ENCODE results near the gene GRIN2A.

The GRIN2A gene

DNA sequence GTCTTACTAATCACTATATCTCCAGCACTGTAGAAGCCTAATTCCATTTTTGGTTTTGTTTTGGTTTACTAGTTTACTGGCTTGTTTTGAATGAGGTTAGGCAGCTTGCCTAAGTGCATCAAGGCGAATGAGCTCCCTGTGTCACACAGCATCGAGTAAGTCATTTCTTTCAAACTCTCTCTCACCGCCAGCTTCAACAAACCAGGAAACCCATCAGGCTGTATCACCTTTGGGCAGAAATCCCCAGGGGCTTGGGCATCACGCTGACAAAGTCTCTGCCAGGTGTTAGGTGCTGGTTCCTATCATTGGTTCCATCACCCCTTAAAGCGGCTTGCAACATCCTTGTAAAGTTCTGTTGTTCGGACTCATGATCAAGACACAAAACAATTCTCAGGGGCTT lies 226.6 kb downstream of the GRIN2A start:
- H3K4me3 ChIP-seq (ENCODE audit: low read depth in 1 of 5, low read length in 5 of 5), result no peak overlapping the region
- H3K4me1 ChIP-seq (ENCODE audit: control insufficient read depth in 5 of 5, insufficient read depth in 5 of 5, low read length in 5 of 5), result peaks cover 0 to 6% (median 0%) of the 10 kb centered on the region in 5 donors
- H3K9me3 ChIP-seq (ENCODE audit: control insufficient read depth in 5 of 5, low read length in 5 of 5), result no peaks in the 10 kb centered on the region
- peaks cover 0 to 6% (median 0%) of the 10 kb centered on the region in 5 donors for H3K27me3 ChIP-seq (ENCODE audit: control insufficient read depth in 5 of 5, insufficient read depth in 4 of 5, low read length in 5 of 5)
- no peaks in the 10 kb centered on the region for H3K36me3 ChIP-seq (ENCODE audit: control insufficient read depth in 5 of 5, insufficient read depth in 5 of 5, low read length in 5 of 5)
- no peak overlapping the region for H3K27ac ChIP-seq (ENCODE audit: low read depth, low read length)
- no peak overlapping the region for H3K9ac ChIP-seq (ENCODE audit: low read length in 5 of 5)

DNA sequence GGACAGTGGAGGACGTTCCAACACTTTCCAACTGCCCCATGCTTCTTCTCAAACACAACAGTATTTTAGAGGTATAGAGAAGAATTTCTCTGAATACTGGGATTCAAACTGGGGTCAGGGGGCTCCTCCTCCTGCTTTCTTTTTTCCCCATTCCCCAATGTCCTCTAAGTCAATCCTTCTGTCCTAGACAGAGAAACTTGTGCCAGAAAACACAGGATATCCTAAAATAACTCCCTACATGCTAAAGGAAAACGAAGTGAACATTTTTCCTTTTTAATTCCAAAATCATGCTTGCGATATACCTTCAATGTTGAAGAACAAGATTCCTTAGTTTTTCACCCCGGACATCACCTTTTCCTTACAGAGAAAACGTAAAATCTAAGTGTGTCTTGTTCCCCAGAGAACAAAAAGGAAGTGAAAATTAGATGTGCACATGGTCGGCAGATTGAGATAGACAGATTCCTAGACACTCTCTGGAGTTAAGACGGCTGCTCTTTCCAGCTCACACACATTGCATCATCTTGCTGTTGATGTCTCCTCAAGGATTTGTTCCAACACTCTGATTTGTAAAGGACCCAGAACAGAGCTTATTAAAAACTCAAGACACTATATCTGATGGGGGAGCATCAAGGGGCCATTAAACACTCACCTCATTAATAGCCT lies 228.2 kb downstream of the GRIN2A start:
- Histone ChIP-seq H3K27me3 (ENCODE audit: control insufficient read depth in 5 of 5, insufficient read depth in 4 of 5, low read length in 5 of 5) (peaks cover 0 to 6% (median 0%) of the 10 kb centered on the region in 5 donors), H3K27ac (ENCODE audit: low read depth, low read length) (no peak overlapping the region), H3K4me1 (ENCODE audit: control insufficient read depth in 5 of 5, insufficient read depth in 5 of 5, low read length in 5 of 5) (peaks cover 0 to 6% (median 0%) of the 10 kb centered on the region in 5 donors), H3K4me3 (ENCODE audit: low read depth in 1 of 5, low read length in 5 of 5) (no peak overlapping the region), H3K36me3 (ENCODE audit: control insufficient read depth in 5 of 5, insufficient read depth in 5 of 5, low read length in 5 of 5) (no peaks in the 10 kb centered on the region), H3K9ac (ENCODE audit: low read length in 5 of 5) (no peak overlapping the region), H3K9me3 (ENCODE audit: control insufficient read depth in 5 of 5, low read length in 5 of 5) (no peaks in the 10 kb centered on the region)

DNA sequence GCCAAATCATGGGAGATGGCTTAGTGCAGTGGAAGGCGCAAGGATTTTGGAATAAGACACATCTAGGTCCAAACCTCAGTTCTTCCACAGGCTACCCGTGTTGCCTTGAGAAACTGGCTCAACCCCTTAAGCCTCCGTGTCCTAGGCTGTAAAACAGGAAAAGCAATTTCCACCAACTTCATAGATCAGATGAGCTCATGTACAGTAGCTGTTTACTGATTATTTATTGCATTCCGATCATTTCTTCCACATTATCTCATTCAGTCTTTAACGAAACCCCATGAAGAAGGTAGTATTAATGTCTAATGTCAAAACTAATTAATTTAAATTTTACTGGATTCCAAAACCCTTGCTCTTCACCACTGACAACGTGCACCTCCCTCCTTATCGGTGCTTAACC lies 231.6 kb downstream of the GRIN2A start:
- Histone ChIP-seq H3K9me3 (ENCODE audit: control insufficient read depth in 5 of 5, low read length in 5 of 5) (no peaks in the 10 kb centered on the region), H3K9ac (ENCODE audit: low read length in 5 of 5) (no peak overlapping the region), H3K4me3 (ENCODE audit: low read depth in 1 of 5, low read length in 5 of 5) (no peak overlapping the region), H3K36me3 (ENCODE audit: control insufficient read depth in 5 of 5, insufficient read depth in 5 of 5, low read length in 5 of 5) (no peaks in the 10 kb centered on the region), H3K27ac (ENCODE audit: low read depth, low read length) (no peak overlapping the region), H3K27me3 (ENCODE audit: control insufficient read depth in 5 of 5, insufficient read depth in 4 of 5, low read length in 5 of 5) (peaks cover 0 to 3% (median 0%) of the 10 kb centered on the region in 5 donors), H3K4me1 (ENCODE audit: control insufficient read depth in 5 of 5, insufficient read depth in 5 of 5, low read length in 5 of 5) (peaks cover 0 to 6% (median 0%) of the 10 kb centered on the region in 5 donors)

DNA sequence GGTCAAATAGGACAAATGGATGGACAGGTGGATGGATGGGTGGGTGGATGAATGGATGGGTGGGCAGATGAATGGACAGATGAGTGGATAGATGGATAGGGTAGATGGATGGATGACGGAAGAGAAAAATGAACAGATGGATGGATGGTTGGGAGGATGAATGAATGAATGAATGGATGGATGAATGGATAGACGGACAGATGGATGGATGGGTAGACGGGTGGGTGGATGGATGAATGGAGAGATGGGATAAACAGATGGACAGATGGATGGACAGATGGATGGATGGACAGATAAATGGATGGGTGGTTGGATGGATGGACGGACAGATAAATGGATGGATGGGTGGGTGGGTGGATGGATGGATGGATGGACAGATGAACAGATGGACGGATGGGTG lies 232.8 kb downstream of the GRIN2A start:
- no peak overlapping the region for H3K9ac ChIP-seq (ENCODE audit: low read length in 5 of 5)
- peaks cover 0 to 6% (median 0%) of the 10 kb centered on the region in 5 donors for H3K4me1 ChIP-seq (ENCODE audit: control insufficient read depth in 5 of 5, insufficient read depth in 5 of 5, low read length in 5 of 5)
- H3K36me3 ChIP-seq (ENCODE audit: control insufficient read depth in 5 of 5, insufficient read depth in 5 of 5, low read length in 5 of 5), result no peaks in the 10 kb centered on the region
- no peaks in the 10 kb centered on the region for H3K9me3 ChIP-seq (ENCODE audit: control insufficient read depth in 5 of 5, low read length in 5 of 5)
- no peak overlapping the region for H3K4me3 ChIP-seq (ENCODE audit: low read depth in 1 of 5, low read length in 5 of 5)
- H3K27me3 ChIP-seq (ENCODE audit: control insufficient read depth in 5 of 5, insufficient read depth in 4 of 5, low read length in 5 of 5), result peaks cover 0 to 3% (median 0%) of the 10 kb centered on the region in 5 donors
- no peak overlapping the region for H3K27ac ChIP-seq (ENCODE audit: low read depth, low read length)

DNA sequence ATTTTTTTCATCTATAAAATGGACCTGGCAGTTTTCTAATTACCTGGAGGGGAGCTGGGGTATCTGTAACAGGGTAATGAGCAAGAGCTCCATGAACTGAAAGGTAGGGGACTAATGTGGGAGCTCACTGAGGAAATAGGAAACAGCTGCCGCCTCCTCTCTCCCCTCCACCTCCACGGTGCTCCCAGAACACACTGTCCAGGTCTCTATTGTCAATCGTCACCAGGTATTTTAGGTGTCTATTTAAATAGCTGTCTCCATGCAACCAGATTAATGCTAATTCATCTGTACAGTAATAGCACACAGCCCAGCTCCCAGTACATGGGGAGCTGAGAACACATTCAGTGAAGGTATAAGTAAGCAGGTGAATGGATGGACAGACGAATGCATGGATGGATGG lies 233.3 kb downstream of the GRIN2A start:
- Histone ChIP-seq H3K9ac (ENCODE audit: low read length in 5 of 5) (no peak overlapping the region), H3K9me3 (ENCODE audit: control insufficient read depth in 5 of 5, low read length in 5 of 5) (no peaks in the 10 kb centered on the region), H3K27me3 (ENCODE audit: control insufficient read depth in 5 of 5, insufficient read depth in 4 of 5, low read length in 5 of 5) (peaks cover 0 to 3% (median 0%) of the 10 kb centered on the region in 5 donors), H3K4me1 (ENCODE audit: control insufficient read depth in 5 of 5, insufficient read depth in 5 of 5, low read length in 5 of 5) (peaks cover 0 to 4% (median 0%) of the 10 kb centered on the region in 5 donors), H3K36me3 (ENCODE audit: control insufficient read depth in 5 of 5, insufficient read depth in 5 of 5, low read length in 5 of 5) (no peaks in the 10 kb centered on the region), H3K27ac (ENCODE audit: low read depth, low read length) (no peak overlapping the region), H3K4me3 (ENCODE audit: low read depth in 1 of 5, low read length in 5 of 5) (no peak overlapping the region)

DNA sequence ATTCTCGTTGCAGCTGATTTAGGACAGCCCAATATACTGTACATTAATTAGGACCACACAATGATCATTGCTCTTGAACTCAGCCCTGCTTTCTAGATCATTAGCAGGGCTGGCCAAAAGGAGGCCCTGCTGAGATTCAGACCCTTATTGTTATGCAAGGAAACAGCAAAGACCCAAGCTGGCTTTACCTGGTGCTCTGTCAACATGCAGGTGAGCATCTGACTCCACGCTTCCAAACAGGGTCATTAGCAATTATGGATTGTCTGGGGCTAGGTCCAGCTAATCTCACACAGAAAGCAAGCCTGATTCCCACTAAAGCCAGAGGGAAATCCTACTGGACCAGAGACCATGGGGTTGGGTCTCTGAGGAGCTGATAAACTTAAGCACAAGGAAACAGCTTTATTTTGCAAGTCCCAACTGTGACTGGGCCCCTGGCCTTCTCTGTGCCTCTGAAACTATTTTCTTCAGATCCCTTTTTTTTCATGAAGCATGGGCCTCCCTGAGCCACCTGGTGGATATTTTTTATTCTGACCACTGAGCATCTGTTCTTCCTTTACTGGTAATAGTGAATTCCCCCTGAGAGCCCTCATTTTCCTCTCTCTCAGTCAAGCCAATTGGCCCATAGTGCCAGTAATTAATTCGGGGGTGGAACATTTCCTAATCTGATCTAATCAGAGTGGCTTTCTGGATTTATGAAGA lies 236.1 kb downstream of the GRIN2A start:
- no peak overlapping the region for H3K9ac ChIP-seq (ENCODE audit: low read length in 5 of 5)
- H3K36me3 ChIP-seq (ENCODE audit: control insufficient read depth in 5 of 5, insufficient read depth in 5 of 5, low read length in 5 of 5), result no peaks in the 10 kb centered on the region
- H3K4me3 ChIP-seq (ENCODE audit: low read depth in 1 of 5, low read length in 5 of 5), result no peak overlapping the region
- peaks cover 0 to 3% (median 0%) of the 10 kb centered on the region in 5 donors for H3K27me3 ChIP-seq (ENCODE audit: control insufficient read depth in 5 of 5, insufficient read depth in 4 of 5, low read length in 5 of 5)
- no peaks in the 10 kb centered on the region for H3K4me1 ChIP-seq (ENCODE audit: control insufficient read depth in 5 of 5, insufficient read depth in 5 of 5, low read length in 5 of 5)
- H3K27ac ChIP-seq (ENCODE audit: low read depth, low read length), result no peak overlapping the region
- no peaks in the 10 kb centered on the region for H3K9me3 ChIP-seq (ENCODE audit: control insufficient read depth in 5 of 5, low read length in 5 of 5)

DNA sequence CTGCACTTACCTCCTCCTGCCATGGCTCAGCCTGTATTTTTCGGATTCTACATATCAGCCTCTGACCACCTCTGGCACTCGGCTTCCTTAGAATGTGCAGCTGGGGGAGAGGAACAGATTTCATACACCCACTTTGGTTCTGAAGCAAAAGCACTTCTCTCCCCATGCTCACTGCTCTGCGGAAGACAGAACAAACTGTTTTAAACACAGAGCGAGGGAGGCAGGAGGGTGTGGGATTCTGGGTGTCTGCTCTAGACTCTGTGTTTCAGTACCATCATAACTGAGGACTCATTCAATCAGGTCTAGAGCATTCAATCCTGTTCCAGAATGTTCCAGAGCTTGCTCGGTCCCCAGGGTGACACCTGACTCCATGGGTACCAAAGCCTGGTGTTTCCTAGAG lies 239.1 kb downstream of the GRIN2A start:
- no peaks in the 10 kb centered on the region for H3K9me3 ChIP-seq (ENCODE audit: control insufficient read depth in 5 of 5, low read length in 5 of 5)
- H3K27ac ChIP-seq (ENCODE audit: low read depth, low read length), result no peak overlapping the region
- no peaks in the 10 kb centered on the region for H3K36me3 ChIP-seq (ENCODE audit: control insufficient read depth in 5 of 5, insufficient read depth in 5 of 5, low read length in 5 of 5)
- no peak overlapping the region for H3K4me3 ChIP-seq (ENCODE audit: low read depth in 1 of 5, low read length in 5 of 5)
- H3K27me3 ChIP-seq (ENCODE audit: control insufficient read depth in 5 of 5, insufficient read depth in 4 of 5, low read length in 5 of 5), result no peaks in the 10 kb centered on the region
- no peaks in the 10 kb centered on the region for H3K4me1 ChIP-seq (ENCODE audit: control insufficient read depth in 5 of 5, insufficient read depth in 5 of 5, low read length in 5 of 5)
- H3K9ac ChIP-seq (ENCODE audit: low read length in 5 of 5), result no peak overlapping the region

DNA sequence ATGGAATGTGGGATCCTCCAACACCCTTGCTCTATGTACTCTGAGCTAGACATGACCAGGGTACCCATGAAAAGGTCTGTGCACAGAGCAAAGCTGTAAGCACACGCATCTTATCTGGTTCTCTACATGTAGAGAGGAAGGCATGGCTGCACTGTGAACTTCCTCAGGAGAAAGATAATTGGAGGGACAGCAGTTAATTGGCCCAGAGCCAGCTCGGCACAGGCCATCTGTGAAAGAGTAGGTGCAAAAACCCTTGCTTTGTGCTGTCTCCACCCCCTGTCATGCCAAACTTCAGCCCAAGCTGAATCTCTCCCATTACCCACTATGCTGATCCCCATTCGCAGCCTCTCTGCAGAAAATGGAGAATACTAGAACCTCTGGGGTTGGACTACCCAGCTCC lies 241.0 kb downstream of the GRIN2A start:
- Histone ChIP-seq H3K27ac (ENCODE audit: low read depth, low read length) (no peak overlapping the region), H3K36me3 (ENCODE audit: control insufficient read depth in 5 of 5, insufficient read depth in 5 of 5, low read length in 5 of 5) (no peaks in the 10 kb centered on the region), H3K9me3 (ENCODE audit: control insufficient read depth in 5 of 5, low read length in 5 of 5) (no peaks in the 10 kb centered on the region), H3K4me3 (ENCODE audit: low read depth in 1 of 5, low read length in 5 of 5) (no peak overlapping the region), H3K27me3 (ENCODE audit: control insufficient read depth in 5 of 5, insufficient read depth in 4 of 5, low read length in 5 of 5) (no peaks in the 10 kb centered on the region), H3K9ac (ENCODE audit: low read length in 5 of 5) (no peak overlapping the region), H3K4me1 (ENCODE audit: control insufficient read depth in 5 of 5, insufficient read depth in 5 of 5, low read length in 5 of 5) (no peaks in the 10 kb centered on the region)

DNA sequence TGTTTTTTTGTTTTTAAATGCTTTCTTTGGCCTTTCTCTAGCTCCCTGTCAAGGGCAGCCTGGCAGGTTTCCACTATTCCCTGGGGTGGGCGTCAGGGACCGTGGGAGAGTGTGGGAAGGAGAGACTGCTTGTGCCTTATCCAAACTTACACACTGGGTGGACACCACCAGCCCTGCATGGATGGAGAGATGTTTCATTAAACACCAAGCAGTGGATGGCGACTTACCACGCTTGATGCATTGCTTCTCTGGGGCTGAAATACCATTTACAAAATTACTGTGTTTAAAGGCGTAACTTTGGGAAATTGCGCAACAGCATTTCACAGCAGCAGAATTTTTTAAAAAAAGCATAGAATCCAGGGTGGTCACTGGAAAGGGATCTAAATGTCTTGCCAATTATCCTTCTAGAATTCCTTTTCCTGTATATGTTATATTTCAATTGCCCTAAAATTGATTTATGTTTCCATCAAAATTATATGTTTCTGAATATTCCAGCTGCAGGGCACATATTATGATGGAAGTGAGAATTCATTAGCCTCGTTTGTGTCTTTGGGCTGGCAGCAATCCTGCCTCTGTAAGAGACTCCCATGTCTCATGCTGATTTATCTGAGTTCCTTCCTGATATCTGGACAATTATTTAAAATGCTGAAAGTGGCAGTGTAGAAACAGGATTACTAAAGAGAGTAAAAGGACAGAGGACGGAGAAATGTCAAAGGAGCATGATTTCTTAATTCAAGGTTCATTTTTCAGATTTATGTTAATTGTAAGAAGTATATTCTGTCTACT lies 247.3 kb downstream of the GRIN2A start:
- no peaks in the 10 kb centered on the region for H3K27me3 ChIP-seq (ENCODE audit: control insufficient read depth in 5 of 5, insufficient read depth in 4 of 5, low read length in 5 of 5)
- no peaks in the 10 kb centered on the region for H3K36me3 ChIP-seq (ENCODE audit: control insufficient read depth in 5 of 5, insufficient read depth in 5 of 5, low read length in 5 of 5)
- no peak overlapping the region for H3K4me3 ChIP-seq (ENCODE audit: low read depth in 1 of 5, low read length in 5 of 5)
- no peaks in the 10 kb centered on the region for H3K9me3 ChIP-seq (ENCODE audit: control insufficient read depth in 5 of 5, low read length in 5 of 5)
- H3K9ac ChIP-seq (ENCODE audit: low read length in 5 of 5), result no peak overlapping the region
- no peak overlapping the region for H3K27ac ChIP-seq (ENCODE audit: low read depth, low read length)
- H3K4me1 ChIP-seq (ENCODE audit: control insufficient read depth in 5 of 5, insufficient read depth in 5 of 5, low read length in 5 of 5), result peaks cover 0 to 4% (median 0%) of the 10 kb centered on the region in 5 donors

Measured in subcutaneous abdominal adipose tissue (tissue), 5 donors.